Stimulated activated CD4-positive, alpha-beta T cell treated with anti-CD3 and anti-CD28 coated beads, TNF-alpha, amount 100 ng/mL, for 24 hours (primary cell): ENCODE data around the gene FXYD6.

Source experiments
- DNase-seq, 3 experiments: peaks; one replicate each; pipeline ENCODE4 v3.0.0-alpha.2; 2020; ENCODE audit warnings: low read depth in 3 of 3

The FXYD6 gene

GRCh38 chr11:117843666-117844484 is 32.6 kb downstream of the FXYD6 start:
- DNase-seq, result peak; percentile 62 to 80 (median 74)

- no peak for DNase-seq
Measured at GRCh38 chr11:117842131-117842941, 34.1 kb downstream of the FXYD6 start.

DNA sequence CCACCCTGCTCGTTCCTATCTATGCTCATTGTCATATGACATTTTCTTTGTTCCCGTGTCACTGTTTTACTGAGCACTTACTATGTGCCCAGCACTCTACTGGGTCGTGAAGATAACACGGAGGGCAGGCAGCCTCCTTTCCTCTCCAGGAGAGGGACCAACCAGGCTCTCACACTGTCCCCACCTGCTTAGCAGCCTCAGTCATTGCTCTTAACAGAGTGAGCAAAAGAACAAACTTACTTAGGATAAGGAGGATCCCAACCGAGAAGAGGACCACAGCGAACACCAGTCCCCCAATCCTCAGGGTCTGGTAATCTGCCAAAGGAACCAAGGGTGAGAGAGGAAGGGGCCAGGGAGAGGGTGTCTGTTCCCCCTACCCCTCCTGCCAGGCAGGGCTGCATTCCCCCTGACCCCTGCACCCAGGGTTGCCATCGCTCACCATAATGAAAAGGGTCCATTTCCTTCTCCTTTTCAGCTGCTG is 34.9 kb downstream of the FXYD6 start:
- no peak for DNase-seq

DNA sequence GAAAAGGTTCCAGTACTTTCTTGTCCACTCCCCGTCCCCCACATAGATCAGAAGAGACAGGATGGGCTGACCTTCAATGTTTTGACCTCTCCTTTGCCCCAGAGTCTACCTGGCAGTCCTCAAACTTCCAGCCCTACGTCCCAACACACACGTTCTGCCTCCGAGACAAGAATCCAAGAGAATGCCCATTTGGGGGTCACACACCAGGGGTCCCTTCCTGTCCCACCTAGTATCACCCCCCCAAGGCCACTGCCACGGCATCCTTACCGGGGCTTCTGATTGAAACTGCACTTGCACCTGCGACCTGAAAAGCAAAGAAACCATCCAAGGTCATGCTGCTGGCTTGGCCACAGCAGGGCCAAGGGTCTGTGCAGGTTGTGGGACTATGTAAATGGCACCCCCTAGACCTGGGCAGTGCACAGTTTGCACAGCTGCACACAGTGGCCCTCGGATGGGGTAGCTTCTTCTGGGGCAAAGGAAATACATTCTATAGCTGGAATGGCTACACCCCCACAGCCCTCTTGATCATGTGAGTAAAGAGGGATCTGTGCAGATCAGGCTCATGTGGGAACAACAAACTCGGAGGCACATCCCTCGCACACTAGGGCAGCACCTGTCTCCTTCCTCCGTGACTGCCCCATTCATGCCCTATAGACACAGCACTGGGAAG is 35.4 kb downstream of the FXYD6 start:
- DNase-seq, result no peak

- no peak for DNase-seq
Measured at GRCh38 chr11:117839936-117840813, 36.3 kb downstream of the FXYD6 start.

GRCh38 chr11:117839380-117839881 is 37.0 kb downstream of the FXYD6 start:
- no peak for DNase-seq

DNA sequence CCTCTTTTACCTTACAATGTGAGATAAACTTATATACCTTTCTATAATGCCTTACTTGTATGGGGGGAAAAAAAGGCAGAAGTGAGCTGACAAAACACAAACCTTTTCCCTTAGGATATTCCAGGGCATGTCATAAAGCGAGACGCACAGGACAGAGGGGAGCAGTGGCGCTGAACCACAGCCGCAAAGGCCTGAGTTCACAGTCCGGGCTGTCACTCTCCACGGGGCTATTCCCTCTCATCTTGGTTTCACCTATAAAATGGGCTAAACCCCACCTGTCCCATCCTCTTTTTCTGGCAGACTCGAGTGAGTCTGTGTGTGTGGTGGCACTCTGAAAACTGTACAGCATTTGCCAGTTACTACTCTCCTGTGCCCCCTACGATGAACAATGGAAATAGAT is 37.6 kb downstream of the FXYD6 start:
- DNase-seq, result no peak

GRCh38 chr11:117837791-117838190 is 38.7 kb downstream of the FXYD6 start:
- DNase-seq, result no peak

DNA sequence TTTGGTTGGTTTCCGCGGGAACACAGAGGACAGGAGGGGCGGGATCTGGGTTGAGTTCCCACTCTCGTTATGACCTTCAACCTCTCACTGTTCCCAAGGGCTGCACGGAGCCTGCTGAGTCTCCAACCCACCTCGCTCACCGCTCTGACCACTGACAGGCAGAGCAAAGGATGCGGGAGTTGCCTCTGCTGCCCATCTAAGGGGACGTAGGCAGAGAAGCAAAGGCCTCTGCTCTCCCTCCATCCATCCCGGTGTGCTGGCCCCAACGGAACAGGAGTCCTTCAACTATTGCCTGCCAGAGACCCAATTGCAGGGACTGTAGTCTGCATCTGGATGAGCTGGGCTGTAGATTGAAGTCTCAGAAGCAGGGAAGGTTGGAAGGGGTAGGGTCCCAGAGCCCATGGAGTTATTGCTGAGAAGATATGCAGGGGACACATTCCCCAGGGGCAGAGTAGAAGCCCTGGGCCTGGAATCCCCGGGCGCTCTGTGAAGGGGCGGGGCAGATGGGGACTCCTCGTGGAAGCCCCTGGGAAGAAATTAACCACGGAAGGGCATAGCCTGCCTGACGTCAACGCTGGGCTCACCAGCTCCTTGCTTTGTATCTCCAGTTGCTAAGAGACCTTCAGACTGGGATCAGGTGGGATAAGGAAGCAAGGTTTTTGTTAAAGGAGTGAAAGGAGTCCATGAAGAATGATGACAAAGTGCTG is 39.2 kb downstream of the FXYD6 start:
- no peak for DNase-seq

- no peak for DNase-seq
Measured at GRCh38 chr11:117836077-117836960, 40.1 kb downstream of the FXYD6 start.

DNA sequence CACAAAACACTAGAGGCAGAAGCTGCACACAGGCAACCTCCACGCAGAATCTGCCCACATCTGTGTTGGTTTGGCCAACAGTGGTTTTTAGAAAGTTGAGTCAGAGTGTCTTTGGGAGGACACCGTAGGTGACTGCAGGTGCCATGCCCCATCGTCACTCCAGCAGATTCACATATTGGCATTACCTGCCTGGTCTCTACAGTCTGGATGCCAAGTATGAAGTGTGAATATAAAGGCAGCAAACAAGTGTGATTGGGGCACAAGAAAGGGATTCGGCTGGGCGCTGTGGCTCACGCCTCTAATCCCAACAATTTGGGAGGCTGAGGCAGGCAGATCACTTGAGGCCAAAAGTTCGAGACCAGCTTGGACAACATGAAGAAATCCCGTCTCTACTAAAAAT is 40.9 kb downstream of the FXYD6 start:
- DNase-seq, result no peak

- DNase-seq, result no peak
Measured at GRCh38 chr11:117834838-117835443, 41.5 kb downstream of the FXYD6 start.

DNA sequence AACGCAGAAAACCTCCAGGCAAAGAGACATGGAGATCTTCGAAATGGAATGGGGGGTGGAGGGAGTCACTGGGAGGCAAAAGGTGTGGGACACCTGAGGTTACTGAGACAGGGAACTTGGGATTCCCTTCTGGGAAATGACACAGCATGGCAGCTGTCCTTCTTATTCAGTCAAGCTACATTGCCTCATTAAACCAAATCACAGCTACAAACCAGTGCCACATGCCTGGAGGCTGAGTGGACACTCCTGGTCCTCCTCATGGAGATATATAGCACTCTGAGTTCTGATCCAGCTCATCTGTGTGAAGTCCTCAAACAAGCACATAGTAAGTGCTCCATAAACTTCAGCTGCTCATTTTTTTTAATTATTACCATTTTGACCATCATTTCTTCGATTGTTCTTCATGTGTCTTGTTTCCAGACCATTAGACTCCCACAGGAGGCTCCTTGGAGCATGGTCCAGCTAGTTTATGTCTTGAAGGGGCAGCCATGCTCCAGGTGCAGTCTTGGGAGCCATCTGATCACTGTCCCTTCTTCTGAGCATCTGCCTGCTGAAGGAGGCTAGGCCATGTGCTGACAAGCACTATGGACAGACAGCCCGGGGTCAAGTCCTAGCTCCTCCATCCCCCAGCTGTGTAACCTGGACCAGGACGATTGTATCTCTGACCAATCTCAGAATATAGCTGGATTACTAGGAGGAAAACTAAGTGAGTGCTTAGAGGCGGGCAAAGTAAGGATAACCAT is 42.2 kb downstream of the FXYD6 start:
- no peak for DNase-seq

DNA sequence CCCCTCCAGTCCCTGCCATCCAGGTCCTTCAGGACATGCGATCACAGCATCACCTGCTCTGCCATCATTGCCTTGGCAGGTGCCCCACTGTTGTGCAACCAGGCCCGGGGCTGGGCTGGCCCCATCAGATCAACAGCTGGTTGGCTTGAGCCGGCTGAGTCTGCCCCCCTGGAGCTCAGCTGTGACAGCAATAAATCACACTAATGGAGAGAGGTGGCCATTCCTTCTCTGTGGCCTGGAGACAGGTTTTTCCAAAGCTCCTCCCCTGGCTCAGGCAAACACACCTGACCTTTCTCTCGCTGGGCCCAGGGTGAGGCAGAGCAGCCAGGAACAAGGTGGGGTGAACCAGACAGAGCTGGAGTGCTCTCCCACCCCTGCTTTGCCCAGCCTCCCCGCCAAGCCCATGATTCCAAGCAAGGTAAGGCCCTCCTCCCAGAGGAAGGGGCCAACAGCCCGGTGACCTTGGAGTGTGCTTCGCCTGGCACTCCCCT is 43.0 kb downstream of the FXYD6 start:
- DNase-seq, result no peak

DNA sequence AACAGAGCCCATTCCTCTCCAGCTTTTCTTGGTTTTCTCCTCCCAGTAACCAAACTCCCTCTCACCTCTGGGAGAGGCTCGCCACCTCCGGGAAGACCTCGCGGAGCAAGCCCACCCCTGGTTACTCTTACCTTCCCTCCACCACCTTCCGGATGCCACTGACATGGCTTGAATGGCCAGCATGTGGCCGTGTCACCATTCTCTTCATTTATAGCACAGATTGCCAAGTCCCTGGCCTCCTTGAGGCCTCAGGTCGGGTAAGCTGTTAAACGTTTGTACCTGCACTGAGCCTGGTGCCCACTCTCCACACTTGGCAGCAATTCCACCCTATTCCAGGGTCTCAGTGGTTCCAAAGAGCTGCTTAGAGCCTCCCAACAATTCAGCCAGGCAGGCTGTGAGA is 43.9 kb downstream of the FXYD6 start:
- no peak for DNase-seq

- DNase-seq, result no peak
Measured at GRCh38 chr11:117831661-117832415, 44.6 kb downstream of the FXYD6 start.

DNA sequence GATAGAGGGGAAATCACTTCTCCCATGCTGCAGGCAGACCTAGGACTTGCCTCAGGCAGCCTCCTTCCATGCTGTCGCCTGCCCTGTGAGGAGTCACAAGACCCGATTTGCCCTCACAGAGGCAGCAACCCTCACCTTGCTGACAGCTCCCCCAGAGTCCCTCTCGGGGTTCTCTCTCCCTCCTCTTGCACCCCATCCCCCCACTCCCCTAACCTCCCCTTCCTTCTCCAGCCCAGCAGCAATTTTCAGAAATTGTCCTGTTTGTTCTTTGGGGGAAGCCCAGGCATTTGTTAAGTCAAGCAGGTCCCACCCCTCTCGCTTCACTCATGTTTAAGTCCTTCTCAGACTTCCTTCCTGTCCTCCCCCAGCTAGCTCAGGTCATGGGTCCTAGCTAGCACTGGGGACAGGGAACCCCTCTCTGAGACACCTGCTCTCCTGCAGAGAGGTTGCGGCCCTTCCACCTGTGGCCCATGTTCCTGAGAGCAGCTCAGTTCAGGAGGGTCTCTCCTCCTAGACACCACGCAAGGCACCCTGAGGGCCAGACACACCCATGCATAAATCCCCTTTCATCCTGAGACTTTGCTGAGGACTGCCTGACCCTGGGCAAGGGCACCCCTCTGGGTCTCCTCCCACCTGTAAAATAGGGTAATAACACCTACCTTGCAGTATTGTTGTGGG is 45.6 kb downstream of the FXYD6 start:
- DNase-seq, result no peak
